HG02938 (cell line): Measurements from ENCODE around the gene SH3PXD2A.
"Not testable (repeated sequence)": the region's sequence is repeated elsewhere in the genome, so short reads cannot be mapped to it uniquely, and the experiment has no call there.

Experiments
- ATAC-seq: cut with Tn5 transposase; IDR thresholded peaks from one replicate; pipeline ENCODE4 v1.9.1; 2021; ENCODE audit warnings: mild to moderate bottlenecking, moderate library complexity; ENCODE audit not compliant: unreplicated experiment

SH3PXD2A gene

GRCh38 chr10:103813312-103813711, 42.1 kb downstream of the SH3PXD2A start:
- ATAC-seq = not testable (repeated sequence)

- no peak for ATAC-seq
These were observed 42.9 kb downstream of the SH3PXD2A start for GRCh38 chr10:103812432-103812831.

DNA sequence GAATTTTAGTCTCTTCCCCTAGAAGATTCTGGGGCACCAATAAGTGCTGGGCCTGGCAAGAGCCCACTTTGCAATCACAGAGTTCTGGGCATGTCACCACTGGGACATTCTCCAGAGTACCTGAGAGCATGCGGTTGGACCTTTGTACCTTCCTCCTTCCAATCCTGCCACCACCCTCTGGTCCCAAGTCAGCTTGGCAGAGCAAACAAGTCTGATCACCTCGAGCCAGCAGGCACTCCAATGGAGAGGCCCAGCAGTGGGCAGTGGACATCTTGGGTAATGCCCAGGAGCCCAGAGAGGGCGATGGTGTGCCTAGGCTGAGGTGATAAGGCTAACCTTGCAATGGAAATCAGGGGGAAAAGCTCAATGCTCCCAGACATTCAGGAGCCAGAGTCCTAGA, 43.4 kb downstream of the SH3PXD2A start:
- no peak for ATAC-seq

- ATAC-seq = no peak
These were observed 43.9 kb downstream of the SH3PXD2A start for GRCh38 chr10:103811463-103811862.

- no peak for ATAC-seq
These were observed 46.6 kb downstream of the SH3PXD2A start for GRCh38 chr10:103808780-103809179.

DNA sequence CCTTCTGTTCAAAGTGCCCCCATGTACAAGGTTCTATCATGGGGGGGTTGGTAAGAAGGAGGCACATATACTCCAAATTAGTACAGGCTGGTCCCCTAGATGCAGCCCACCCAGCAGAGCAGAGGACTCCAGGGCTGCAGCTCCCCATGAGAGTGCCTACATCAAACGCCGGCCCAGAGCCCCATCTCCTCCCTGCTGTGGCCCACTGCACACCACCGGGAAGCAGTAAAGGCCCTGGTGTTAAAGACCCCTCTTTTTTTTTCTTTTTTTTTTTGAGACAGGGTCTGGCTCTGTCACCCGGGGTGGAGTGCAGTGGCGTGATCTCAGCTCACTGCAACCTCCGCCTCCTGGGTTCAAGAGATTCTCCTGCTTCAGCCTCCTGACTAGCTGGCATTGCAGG, 47.4 kb downstream of the SH3PXD2A start:
- no peak for ATAC-seq

DNA sequence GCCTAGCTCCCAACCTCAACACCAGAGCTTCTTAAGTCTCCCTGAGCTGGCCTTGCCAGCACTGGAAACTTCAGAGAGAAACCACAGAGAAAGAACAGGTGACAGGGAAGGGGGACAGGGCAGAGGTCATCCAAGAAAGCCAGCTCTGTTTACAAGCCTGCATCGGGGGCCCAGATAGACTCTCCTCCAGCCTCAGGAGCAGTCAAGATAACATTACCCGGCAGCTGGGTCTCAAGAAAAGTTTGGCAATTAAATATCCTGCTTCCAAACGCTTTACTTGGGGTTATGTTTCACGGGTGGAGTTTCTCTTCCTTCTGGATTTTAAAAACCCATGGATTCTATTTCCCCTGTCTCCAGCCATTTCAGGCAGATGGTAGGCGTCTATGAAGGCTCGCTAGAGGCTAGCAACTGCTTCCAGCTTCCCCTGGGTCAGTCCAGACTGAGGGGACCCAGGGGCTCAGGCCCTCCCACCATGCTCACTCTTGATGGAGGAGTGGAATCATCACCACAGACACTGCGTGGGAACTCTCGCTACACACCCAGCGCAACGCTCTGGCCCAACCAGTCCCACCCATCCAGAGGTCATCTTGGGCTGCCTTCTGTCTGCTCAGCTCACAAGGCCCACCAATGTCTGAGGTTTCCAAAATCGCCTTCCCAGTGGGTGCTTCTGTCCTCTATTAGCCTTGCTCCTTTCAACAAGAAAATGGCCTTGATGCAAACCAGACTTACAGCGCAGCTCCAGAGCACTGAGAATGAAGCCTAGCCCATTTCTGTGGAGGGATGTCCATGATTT, 48.8 kb downstream of the SH3PXD2A start:
- ATAC-seq = no peak

DNA sequence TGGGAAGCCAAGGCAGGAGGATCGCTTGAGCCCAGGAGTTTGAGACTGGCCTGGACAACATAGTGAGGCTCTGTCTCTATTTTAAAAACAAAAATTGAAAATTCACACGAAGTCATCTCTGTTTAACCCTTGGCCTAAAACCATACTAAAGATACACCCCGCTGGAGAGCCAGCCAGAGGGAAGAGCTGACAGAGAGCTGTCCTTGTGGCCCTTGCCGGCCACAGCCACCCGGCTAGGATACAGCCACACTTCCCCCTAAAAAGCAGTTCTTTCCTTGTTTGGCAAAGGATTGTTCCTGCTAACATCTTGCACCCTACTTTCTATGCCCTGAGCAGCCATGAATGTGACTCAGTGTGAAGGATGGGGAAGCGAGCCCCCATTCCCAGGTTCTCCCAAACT, 49.6 kb downstream of the SH3PXD2A start:
- ATAC-seq = no peak

- no peak for ATAC-seq
These were observed 50.5 kb downstream of the SH3PXD2A start for GRCh38 chr10:103804871-103805270.

DNA sequence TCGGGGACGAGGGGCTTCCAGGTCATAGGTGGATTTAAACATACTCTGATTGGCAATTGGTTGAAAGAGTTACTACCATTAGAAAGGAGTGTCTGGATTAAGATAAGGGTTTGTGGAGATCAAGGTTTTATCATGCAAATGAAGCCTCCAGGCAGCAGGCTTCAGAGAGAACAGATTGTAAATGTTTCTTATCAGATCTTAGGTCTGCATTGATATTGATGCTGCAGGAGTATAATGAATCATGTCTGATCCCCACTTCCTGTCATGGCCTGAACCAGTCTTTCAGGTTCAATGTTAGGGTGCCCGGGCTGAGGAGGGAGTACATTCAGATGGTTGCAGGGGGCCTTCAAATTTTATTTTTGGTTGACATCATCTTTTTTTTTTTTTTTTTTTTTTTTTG, 51.4 kb downstream of the SH3PXD2A start:
- ATAC-seq = no peak

DNA sequence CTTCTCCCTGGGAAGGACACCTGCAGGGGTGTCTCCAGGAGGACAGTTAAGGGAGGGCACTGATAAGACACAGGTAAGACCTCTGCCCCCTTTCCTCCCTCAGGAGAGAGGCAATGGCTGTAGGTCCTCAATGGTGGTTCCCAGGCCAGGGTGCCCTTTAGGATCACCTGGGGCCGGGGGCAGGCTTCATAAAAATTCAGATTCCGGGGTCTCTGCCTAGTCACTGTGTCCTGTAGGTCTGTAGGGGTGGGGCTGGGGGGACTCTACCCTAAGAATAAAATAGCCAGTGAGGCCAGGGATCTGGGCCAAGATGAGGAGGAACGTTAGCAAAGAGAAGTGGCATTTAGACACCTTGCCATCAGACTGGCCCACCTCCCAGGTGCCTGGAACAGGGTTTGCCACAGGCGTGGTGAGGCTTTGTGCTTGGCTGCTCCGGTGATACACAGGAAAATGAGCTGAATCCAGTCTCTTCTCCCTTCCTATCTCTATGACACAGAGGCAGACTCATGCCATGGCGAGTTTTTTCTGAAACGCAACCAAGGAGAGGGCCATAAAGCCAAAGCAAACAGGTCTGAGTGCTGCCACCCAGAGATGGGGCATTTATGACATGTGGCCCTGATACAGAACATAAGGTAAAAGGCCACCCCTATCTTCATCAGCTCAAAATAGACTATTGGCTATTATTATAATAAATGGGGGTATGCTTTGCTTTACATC, 52.6 kb downstream of the SH3PXD2A start:
- ATAC-seq = no peak

GRCh38 chr10:103802081-103802480, 53.3 kb downstream of the SH3PXD2A start:
- ATAC-seq = no peak

DNA sequence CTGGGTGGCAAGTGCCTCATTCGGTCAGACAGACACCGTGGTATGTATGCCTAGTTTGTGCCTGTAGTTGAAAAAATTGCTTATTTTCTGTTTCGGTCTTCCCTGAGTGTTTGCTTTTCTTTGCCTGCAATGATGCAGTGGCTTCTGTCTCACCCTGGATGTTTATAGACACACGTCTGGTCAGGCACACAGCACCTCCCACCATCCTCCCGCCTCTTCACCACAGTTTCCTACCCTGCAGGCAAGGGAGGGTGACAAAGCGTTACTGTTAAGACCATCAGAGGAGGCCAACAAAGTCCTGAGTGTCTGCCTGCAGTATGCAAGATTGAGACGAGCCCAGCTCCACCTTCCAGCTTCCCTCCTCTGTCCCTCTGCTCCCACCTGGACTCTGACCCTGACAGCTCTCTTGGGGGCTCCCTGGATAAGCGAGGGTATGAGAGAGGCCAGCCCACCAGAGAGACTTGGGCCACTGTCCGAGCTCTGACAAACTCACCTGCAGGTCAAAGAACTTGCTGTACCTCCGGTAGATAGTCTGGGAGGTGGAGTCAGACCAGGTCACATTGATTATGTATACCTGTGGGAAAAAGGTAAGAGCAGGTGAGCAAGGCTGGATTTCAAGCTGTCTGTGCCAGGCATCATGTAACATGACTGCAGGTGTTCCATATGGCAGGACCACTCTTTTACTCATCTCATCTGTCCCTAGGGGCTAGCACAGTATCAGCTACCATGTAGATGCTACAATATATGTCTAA, 54.4 kb downstream of the SH3PXD2A start:
- ATAC-seq = peak; percentile 88

- no peak for ATAC-seq
These were observed 55.3 kb downstream of the SH3PXD2A start for GRCh38 chr10:103800089-103800488.

DNA sequence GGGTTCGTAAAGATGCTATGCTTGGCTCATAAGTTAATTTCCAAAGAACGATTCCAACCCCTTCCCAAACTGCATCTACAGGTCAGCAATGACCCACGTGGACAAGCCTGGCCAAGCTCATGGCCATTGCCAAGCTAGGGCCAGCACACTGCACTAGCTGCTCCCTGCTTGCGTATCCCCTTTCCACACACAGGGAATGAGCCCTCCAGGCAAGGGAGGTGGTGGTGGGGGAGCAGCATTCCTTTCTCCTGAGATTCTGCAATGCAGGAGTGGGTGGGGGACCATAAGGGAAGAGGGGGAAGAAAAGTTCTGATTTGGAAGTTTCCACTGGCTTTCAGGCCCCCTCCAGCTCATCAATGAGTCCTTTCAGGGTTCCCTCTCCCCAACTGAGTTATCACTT, 56.0 kb downstream of the SH3PXD2A start:
- ATAC-seq = no peak

DNA sequence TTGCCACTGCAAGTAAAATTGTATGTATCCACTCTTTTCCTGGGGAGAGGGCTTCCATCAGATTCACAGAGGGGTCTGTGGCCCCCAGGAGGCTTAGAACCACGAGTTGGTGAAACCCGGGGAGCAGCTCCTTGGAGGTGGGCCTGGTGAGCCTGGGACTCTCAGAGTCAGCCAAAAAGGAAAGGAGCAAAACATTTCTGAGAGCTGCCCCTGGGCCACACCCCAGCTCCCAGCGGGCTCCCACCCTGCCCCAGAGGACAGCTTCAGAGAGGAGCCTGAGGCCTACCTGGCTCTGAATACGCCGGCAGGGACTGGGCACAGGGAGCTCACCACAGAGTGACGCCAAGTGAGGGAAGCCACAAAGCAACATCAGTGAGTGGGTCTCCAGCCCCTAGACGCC, 56.9 kb downstream of the SH3PXD2A start:
- ATAC-seq = no peak

- no peak for ATAC-seq
These were observed 57.5 kb downstream of the SH3PXD2A start for GRCh38 chr10:103797857-103798256.

- ATAC-seq = no peak
These were observed 59.6 kb downstream of the SH3PXD2A start for GRCh38 chr10:103795634-103796270.

DNA sequence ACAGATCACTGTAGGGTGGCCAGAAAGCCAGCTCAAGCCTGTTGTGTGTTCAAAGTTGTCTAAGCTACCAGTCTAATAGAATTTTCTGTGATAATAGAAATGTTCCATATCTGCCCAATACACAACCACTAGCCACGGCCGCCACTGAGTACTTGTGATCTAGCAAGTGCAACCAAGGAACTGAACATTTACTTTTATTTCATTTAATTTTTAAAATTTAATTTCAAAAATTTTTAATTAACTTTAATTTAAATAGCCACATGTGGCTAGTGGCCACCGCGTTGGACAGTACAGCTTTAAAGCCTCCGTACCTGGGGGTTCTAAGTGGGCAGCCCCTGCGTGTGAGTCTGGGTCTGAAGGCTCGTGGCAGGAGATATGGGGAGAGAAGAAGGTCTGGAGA, 60.4 kb downstream of the SH3PXD2A start:
- no peak for ATAC-seq

GRCh38 chr10:103793920-103794883, 61.2 kb downstream of the SH3PXD2A start:
- ATAC-seq = no peak
